HG03520 (cell line): ENCODE measurements around the gene PLD1.
A peak's percentile ranks its signal among the peaks of the same experiment; 100 is the strongest.
"Not testable (repeated sequence)": the region's sequence is repeated elsewhere in the genome, so short reads cannot be mapped to it uniquely, and the experiment has no call there.

Experiments
- ATAC-seq: cut with Tn5 transposase; IDR thresholded peaks from one replicate; pipeline ENCODE4 v1.9.1; 2021; ENCODE audit warnings: mild to moderate bottlenecking, moderate library complexity; ENCODE audit not compliant: unreplicated experiment

Gene PLD1

GRCh38 chr3:171566803-171567422, 243.4 kb downstream of the PLD1 start:
- no peak for ATAC-seq

- ATAC-seq, result no peak
Measured at GRCh38 chr3:171565481-171566058, 244.7 kb downstream of the PLD1 start.

- ATAC-seq, result no peak
Measured at GRCh38 chr3:171564748-171565480, 245.4 kb downstream of the PLD1 start.

- no peak for ATAC-seq
Measured at GRCh38 chr3:171563298-171563697, 247.0 kb downstream of the PLD1 start.

GRCh38 chr3:171562459-171562858, 247.8 kb downstream of the PLD1 start:
- ATAC-seq, result not testable (repeated sequence)

- ATAC-seq, result peak; percentile 64
Measured at GRCh38 chr3:171561596-171562323, 248.5 kb downstream of the PLD1 start.

- no peak for ATAC-seq
Measured at GRCh38 chr3:171559586-171559985, 250.7 kb downstream of the PLD1 start.

- ATAC-seq, result no peak
Measured at GRCh38 chr3:171558188-171558696, 252.0 kb downstream of the PLD1 start.

- ATAC-seq, result no peak
Measured at GRCh38 chr3:171557173-171557572, 253.1 kb downstream of the PLD1 start.

GRCh38 chr3:171556574-171557145, 253.6 kb downstream of the PLD1 start:
- ATAC-seq, result no peak

GRCh38 chr3:171556148-171556547, 254.1 kb downstream of the PLD1 start:
- ATAC-seq, result no peak

- ATAC-seq, result no peak
Measured at GRCh38 chr3:171553086-171553485, 257.2 kb downstream of the PLD1 start.

- no peak for ATAC-seq
Measured at GRCh38 chr3:171552531-171552930, 257.8 kb downstream of the PLD1 start.

GRCh38 chr3:171551296-171551695, 259.0 kb downstream of the PLD1 start:
- ATAC-seq, result no peak
